Peyer's patch (tissue), 4 donors: ENCODE measurements around the gene RANBP10. TPM values are rescaled to one million over a fixed set of nuclear protein-coding genes. Genes with fewer than 3 reads are reported as not detected.

Source experiments
- DNase-seq, 3 donors: peaks; one replicate each; pipeline ENCODE4 v3.0.0-alpha.2; 2017 to 2019
- H3K27ac ChIP-seq, 4 donors: fragments of 200-600 bp; sonication (generic); one replicate each; pipeline ENCODE4 v1.5.1; 2016 to 2019
- H3K27me3 ChIP-seq, 2 donors: fragments of 200-600 bp; sonication (generic); one replicate each; pipeline ENCODE4 v1.5.1; 2019
- H3K36me3 ChIP-seq, 3 donors: fragments of 200-600 bp; sonication (generic); one replicate each; pipeline ENCODE4 v1.5.1; 2016 to 2019
- H3K4me1 ChIP-seq, 4 donors: fragments of 200-600 bp; sonication (generic); one replicate each; pipeline ENCODE4 v1.5.1; 2016 to 2019
- H3K4me3 ChIP-seq, 4 donors: fragments of 200-600 bp; sonication (generic); 1 replicate in 3 of 4; 2 replicates in 1 of 4; pipeline ENCODE4 v1.5.1; 2016 to 2019; ENCODE audit warnings: mild to moderate bottlenecking in 1 of 4
- H3K9me3 ChIP-seq, 4 donors: fragments of 200-600 bp; sonication (generic); one replicate each; pipeline ENCODE4 v1.5.1; 2016 to 2019; ENCODE audit warnings: mild to moderate bottlenecking in 1 of 4
- POLR2A ChIP-seq, 2 donors: fragments of 450-650 bp; IDR thresholded peaks; one replicate each; pipeline ENCODE4 v1.5.1; 2017; ENCODE audit warnings: antibody characterized with exemption in 2 of 2, mild to moderate bottlenecking in 2 of 2, moderate library complexity in 2 of 2
- total RNA-seq, 4 donors: library from RNA; depleted of rRNA; stranded (reverse); fragments of >200 nt; gene quantifications; one replicate each; pipeline ENCODE4 v1.1.0, GENCODE V29; 2016
- TF ChIP-seq, protein P1 (sequence below), 6 experiments: fragments of 450-650 bp in 4 of 6; fragments of 200-600 bp in 2 of 6; sonication (generic) in 1 of 6; IDR thresholded peaks; one replicate each; pipeline ENCODE4 v1.5.1; 2017 to 2019; ENCODE audit warnings: antibody characterized with exemption in 6 of 6, mild to moderate bottlenecking in 3 of 6, moderate library complexity in 1 of 6

RANBP10 gene
- total RNA-seq, 4 donors from 2014 or later: 15.2 to 29.9 (median 24.0) TPM

DNA sequence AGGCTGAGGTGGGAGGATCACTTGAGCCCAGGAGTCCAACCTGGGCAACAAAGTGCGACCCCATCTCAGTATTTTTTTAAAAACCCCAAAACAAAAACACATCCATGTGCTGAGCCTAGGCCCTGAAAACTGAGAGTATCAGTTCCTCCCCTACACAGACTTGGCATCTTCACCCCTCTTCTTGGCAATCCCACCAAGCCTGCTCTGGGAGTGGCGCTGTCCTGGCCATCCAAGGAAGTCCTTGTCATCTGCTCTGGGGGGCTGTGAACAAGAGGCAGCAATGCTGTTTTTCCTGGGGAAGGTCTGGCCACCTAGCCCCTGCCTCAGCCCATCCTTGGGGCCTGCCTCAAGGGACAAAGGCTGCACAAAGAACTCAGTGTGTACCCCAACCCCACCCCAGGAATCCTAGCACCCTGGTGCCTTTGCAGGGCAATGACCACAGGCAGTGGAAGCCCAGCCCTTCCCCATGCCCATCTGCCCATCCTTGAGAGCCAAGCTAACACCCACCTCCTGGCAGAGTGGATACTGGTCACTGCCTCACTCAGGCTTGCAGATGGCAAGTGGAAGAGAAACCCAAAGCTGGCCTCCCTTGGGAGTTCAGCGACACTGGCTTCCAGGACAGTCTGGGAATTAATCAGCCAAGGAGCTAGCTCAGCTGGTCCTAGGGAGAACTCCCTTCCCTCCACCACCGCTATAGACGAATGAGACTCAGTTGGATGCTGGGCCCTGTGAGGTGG, 72.5 kb downstream of the RANBP10 start:
- H3K9me3 ChIP-seq: no peaks in the 10 kb centered on the region
- no peak overlapping the region for H3K4me3 ChIP-seq
- peaks cover 0 to 59% (median 0%) of the 10 kb centered on the region in 3 donors for H3K36me3 ChIP-seq
- no peaks in the 10 kb centered on the region for H3K4me1 ChIP-seq
- no peak overlapping the region for H3K27ac ChIP-seq
- TF ChIP-seq POLR2A (IDR thresholded peaks at IDR 0.05): no peak
- TF ChIP-seq, protein P1, sequence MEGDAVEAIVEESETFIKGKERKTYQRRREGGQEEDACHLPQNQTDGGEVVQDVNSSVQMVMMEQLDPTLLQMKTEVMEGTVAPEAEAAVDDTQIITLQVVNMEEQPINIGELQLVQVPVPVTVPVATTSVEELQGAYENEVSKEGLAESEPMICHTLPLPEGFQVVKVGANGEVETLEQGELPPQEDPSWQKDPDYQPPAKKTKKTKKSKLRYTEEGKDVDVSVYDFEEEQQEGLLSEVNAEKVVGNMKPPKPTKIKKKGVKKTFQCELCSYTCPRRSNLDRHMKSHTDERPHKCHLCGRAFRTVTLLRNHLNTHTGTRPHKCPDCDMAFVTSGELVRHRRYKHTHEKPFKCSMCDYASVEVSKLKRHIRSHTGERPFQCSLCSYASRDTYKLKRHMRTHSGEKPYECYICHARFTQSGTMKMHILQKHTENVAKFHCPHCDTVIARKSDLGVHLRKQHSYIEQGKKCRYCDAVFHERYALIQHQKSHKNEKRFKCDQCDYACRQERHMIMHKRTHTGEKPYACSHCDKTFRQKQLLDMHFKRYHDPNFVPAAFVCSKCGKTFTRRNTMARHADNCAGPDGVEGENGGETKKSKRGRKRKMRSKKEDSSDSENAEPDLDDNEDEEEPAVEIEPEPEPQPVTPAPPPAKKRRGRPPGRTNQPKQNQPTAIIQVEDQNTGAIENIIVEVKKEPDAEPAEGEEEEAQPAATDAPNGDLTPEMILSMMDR (IDR thresholded peaks at IDR 0.05): no peak
- DNase-seq: no peak
- no peaks in the 10 kb centered on the region for H3K27me3 ChIP-seq

DNA sequence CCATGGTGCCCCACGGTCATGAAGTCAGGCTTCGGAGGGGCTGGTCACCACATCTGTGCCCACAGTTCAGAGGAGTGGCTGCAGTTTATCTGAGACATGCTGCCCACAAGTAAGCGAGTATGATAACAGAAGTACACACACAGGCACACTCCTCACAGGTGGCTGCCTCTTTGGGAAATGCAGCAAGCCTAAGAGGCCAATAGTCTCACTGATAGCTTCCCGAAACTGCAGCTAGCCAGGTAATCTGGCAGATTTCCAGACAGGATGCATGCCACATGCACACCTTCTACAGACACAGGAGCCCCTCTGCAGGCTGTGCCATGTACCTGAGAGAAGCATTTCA, 74.6 kb downstream of the RANBP10 start:
- Histone ChIP-seq H3K27me3 (no peaks in the 10 kb centered on the region), H3K9me3 (no peaks in the 10 kb centered on the region), H3K36me3 (peaks cover 0 to 71% (median 0%) of the 10 kb centered on the region in 3 donors), H3K4me1 (no peaks in the 10 kb centered on the region), H3K27ac (no peak overlapping the region), H3K4me3 (no peak overlapping the region)
- DNase-seq: no peak
- no peak for TF ChIP-seq POLR2A (IDR thresholded peaks at IDR 0.05)
- TF ChIP-seq, protein P1 (IDR thresholded peaks at IDR 0.05): no peak

DNA sequence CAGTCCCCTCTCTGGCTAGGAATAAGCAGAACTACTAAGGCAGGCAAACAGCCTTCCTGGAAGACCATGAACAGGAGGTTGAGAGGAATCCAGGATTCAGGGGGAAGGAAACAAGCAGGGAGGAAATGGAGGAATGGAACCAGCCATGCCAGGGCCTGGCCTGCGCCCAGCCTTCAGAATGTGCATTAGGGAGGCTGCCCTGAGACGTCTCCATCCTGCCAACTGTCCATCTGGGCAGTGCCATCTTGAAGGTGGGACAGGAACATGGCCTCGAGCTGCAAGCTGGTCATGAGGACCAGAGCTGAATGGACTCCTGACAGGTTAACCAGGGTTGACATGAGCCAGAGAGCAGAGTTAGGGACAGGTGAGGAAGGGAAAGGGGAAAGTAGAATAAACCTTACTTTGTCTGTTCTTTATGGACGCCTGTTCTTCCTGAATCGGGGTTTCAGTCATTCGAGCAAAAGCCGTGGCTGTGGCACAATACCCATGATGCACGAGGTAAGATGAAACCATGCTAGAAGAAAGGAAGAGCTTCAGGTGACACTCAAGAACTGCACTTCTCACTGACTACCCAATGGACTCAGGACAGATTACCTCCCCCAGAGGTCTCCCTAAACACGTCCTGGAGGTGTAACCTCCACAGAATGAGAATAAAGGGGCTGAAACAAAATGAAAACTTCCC, 75.1 kb downstream of the RANBP10 start:
- Histone ChIP-seq H3K4me1 (no peaks in the 10 kb centered on the region), H3K36me3 (peaks cover 0 to 76% (median 0%) of the 10 kb centered on the region in 3 donors), H3K27me3 (no peaks in the 10 kb centered on the region), H3K4me3 (no peak overlapping the region), H3K9me3 (no peaks in the 10 kb centered on the region), H3K27ac (no peak overlapping the region)
- TF ChIP-seq, protein P1 (IDR thresholded peaks at IDR 0.05): no peak
- TF ChIP-seq POLR2A (IDR thresholded peaks at IDR 0.05): no peak
- DNase-seq: no peak

DNA sequence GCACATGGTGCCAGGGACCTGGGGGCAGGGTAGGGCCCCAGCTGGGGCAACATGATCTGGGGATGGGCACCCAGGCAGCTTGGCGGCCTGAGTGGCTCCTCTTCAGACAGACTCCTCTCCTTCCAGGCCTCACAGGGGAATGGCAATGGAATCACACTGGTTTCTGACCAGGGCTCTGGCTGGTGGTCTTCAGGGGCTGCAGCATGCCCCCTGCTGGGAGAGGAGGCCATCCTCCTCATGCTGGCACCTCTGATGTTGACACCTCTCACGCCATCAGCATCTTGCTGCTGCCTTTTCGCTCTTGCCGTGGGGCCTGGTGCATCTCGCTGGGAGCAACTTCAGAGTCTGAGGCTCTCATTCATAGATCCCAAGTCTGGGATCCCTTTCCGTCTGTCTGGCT, 76.0 kb downstream of the RANBP10 start:
- Histone ChIP-seq H3K27me3 (no peaks in the 10 kb centered on the region), H3K4me1 (no peaks in the 10 kb centered on the region), H3K4me3 (no peak overlapping the region), H3K9me3 (no peaks in the 10 kb centered on the region), H3K27ac (no peak overlapping the region), H3K36me3 (peaks cover 0 to 80% (median 0%) of the 10 kb centered on the region in 3 donors)
- DNase-seq: no peak
- no peak for TF ChIP-seq POLR2A (IDR thresholded peaks at IDR 0.05)
- TF ChIP-seq, protein P1 (IDR thresholded peaks at IDR 0.05): no peak

DNA sequence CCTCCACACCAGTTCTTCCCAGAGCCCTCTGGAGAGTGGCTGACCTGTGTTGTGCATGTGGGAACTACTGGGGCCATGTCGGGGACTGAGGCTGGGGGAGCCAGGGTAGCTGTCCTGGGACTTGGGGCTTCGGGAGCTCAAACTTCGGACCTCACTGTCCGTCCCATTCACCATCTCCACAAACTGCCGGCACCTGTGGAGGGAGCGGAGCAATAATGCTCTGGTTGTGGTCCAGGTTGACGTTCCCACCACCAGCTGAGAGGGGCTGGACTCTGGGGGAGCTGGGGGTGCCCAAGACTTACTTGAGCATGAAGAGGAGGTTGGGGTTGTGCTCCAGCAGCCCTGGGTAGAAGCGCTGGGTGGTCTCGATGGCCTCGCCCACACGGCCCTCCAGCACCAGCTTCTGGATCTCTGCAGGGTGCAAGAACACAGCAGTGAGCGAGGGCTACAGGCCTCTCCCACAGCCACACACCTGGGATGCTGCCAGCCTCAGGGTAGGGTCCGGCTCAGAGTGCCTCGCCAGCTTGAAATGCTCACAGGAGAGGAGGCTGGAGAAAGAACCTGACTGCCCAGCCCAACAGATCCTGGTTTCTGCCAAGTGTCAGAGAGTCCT, 76.6 kb downstream of the RANBP10 start:
- no peaks in the 10 kb centered on the region for H3K27me3 ChIP-seq
- H3K4me1 ChIP-seq: no peaks in the 10 kb centered on the region
- no peak for TF ChIP-seq POLR2A (IDR thresholded peaks at IDR 0.05)
- TF ChIP-seq, protein P1 (IDR thresholded peaks at IDR 0.05): no peak
- H3K27ac ChIP-seq: no peak overlapping the region
- H3K9me3 ChIP-seq: no peaks in the 10 kb centered on the region
- no peak for DNase-seq
- H3K36me3 ChIP-seq: peaks cover 0 to 82% (median 0%) of the 10 kb centered on the region in 3 donors
- H3K4me3 ChIP-seq: no peak overlapping the region
